RWPE2 (cell line): ENCODE measurements around the gene ZC3HAV1.

Experiments used
- ATAC-seq: fragments of 200-7000 bp; cut with Tn5 transposase; 3 replicates; pipeline ENCODE4 v1.9.1; 2021; ENCODE audit warnings: low read depth
- DNase-seq: peaks from one replicate; pipeline ENCODE4 v3.0.0-alpha.2; 2020; ENCODE audit warnings: low spot score
- H3K27ac ChIP-seq: fragments of 450-650 bp; 2 replicates; pipeline ENCODE4 v1.5.1; 2017; ENCODE audit warnings: mild to moderate bottlenecking; ENCODE audit not compliant: poor library complexity, severe bottlenecking
- H3K27me3 ChIP-seq: fragments of 250-450 bp; sonication (Bioruptor Pico); 2 replicates; pipeline ENCODE4 v1.5.1; 2021; ENCODE audit warnings: mild to moderate bottlenecking, moderate library complexity; ENCODE audit not compliant: insufficient read depth, poor library complexity, severe bottlenecking
- H3K36me3 ChIP-seq: fragments of 250-450 bp; sonication (Bioruptor Pico); 2 replicates; pipeline ENCODE4 v1.5.1; 2020; ENCODE audit warnings: low read depth, mild to moderate bottlenecking, moderate library complexity
- H3K4me1 ChIP-seq: fragments of 250-450 bp; sonication (Bioruptor Pico); 2 replicates; pipeline ENCODE4 v1.5.1; 2021; ENCODE audit warnings: mild to moderate bottlenecking, moderate library complexity; ENCODE audit not compliant: insufficient read depth, poor library complexity, severe bottlenecking
- H3K4me3 ChIP-seq: fragments of 250-450 bp; sonication (Bioruptor Pico); 2 replicates; pipeline ENCODE4 v1.5.1; 2021; ENCODE audit warnings: mild to moderate bottlenecking, moderate library complexity; ENCODE audit not compliant: severe bottlenecking
- H3K9me3 ChIP-seq: fragments of 250-450 bp; sonication (Bioruptor Pico); 2 replicates; pipeline ENCODE4 v1.5.1; 2021; ENCODE audit warnings: mild to moderate bottlenecking, moderate library complexity; ENCODE audit not compliant: severe bottlenecking
- CTCF ChIP-seq: fragments of 450-650 bp; IDR thresholded peaks from one replicate; pipeline ENCODE4 v1.5.1; 2017; ENCODE audit warnings: mild to moderate bottlenecking, moderate library complexity; ENCODE audit not compliant: poor library complexity, severe bottlenecking

Gene ZC3HAV1

GRCh38 chr7:139004321-139005090 lies 105.0 kb downstream of the ZC3HAV1 start:
- H3K4me1 ChIP-seq, result no peaks in the 10 kb centered on the region
- H3K36me3 ChIP-seq, result no peaks in the 10 kb centered on the region
- no peaks in the 10 kb centered on the region for H3K9me3 ChIP-seq
- DNase-seq (no peak), ATAC-seq (no peak)
- H3K4me3 ChIP-seq, result no peak overlapping the region
- H3K27me3 ChIP-seq, result peaks cover 3% of the 10 kb centered on the region
- no peak for TF ChIP-seq CTCF
- no peak overlapping the region for H3K27ac ChIP-seq

GRCh38 chr7:138999414-138999813 lies 110.1 kb downstream of the ZC3HAV1 start:
- no peak for DNase-seq
- Histone ChIP-seq H3K36me3 (no peaks in the 10 kb centered on the region), H3K9me3 (no peaks in the 10 kb centered on the region), H3K4me1 (no peaks in the 10 kb centered on the region), H3K27ac (no peak overlapping the region), H3K4me3 (no peak overlapping the region), H3K27me3 (peaks cover 3% of the 10 kb centered on the region)
- no peak for ATAC-seq
- TF ChIP-seq CTCF, result no peak
